GM20000 (cell line): ENCODE data around the gene MYADML2.

Experiments
- DNase-seq: peaks from one replicate; pipeline ENCODE4 v3.0.0; 2012; ENCODE audit warnings: low spot score
- TF ChIP-seq, protein P1 (sequence below): IDR thresholded peaks from 2 replicates; pipeline ENCODE4 v1.5.1; 2012; ENCODE audit warnings: mild to moderate bottlenecking, control low read depth; ENCODE audit errors: extremely low read depth, missing control alignments

The MYADML2 gene

GRCh38 chr17:81900181-81900820 is 46.7 kb downstream of the MYADML2 start:
- TF ChIP-seq, protein P1, sequence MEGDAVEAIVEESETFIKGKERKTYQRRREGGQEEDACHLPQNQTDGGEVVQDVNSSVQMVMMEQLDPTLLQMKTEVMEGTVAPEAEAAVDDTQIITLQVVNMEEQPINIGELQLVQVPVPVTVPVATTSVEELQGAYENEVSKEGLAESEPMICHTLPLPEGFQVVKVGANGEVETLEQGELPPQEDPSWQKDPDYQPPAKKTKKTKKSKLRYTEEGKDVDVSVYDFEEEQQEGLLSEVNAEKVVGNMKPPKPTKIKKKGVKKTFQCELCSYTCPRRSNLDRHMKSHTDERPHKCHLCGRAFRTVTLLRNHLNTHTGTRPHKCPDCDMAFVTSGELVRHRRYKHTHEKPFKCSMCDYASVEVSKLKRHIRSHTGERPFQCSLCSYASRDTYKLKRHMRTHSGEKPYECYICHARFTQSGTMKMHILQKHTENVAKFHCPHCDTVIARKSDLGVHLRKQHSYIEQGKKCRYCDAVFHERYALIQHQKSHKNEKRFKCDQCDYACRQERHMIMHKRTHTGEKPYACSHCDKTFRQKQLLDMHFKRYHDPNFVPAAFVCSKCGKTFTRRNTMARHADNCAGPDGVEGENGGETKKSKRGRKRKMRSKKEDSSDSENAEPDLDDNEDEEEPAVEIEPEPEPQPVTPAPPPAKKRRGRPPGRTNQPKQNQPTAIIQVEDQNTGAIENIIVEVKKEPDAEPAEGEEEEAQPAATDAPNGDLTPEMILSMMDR, result no peak
- no peak for DNase-seq

GRCh38 chr17:81899514-81900166 is 47.4 kb downstream of the MYADML2 start:
- TF ChIP-seq, protein P1, result no peak
- DNase-seq, result no peak

GRCh38 chr17:81898885-81899284 is 48.1 kb downstream of the MYADML2 start:
- TF ChIP-seq, protein P1, result no peak
- no peak for DNase-seq

DNA sequence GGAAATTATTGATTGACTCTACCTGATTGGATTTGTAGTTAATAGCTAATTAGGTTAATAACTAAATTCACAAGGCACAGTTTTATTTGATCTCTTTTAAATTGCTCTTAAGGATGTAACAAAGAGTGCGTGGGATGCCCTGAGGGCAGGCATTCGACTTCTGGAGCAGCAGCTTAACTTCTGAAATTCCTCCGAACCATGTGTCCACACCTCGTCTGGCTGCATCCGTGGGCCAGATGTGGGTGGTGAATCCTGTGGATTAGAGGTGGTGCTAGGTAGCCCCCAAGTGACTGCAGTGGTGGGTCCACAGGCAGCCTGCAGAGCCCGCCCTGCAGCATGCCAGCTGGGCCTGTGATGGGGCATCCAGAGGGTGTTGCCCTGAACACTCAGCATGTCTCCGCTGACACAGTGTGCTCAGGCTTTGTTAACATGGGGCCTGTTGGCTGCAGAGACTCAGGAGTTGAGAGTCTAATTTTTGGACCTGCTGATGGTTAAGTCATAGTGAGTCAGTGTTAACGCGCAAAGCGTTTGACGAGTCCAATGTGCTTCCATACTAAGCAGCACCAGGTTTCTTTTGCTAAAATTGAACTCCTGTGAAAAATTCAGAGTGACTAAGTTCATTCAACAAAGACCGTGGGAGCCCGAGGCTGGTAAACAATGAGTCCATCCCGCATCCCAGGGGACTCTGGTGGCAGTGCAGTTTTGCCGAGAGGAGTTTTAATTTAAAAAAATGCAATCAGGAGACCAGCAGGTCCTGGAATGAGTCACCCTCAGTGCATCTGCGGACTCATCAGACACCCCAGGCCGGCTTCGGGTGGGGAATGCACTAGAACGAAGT is 48.8 kb downstream of the MYADML2 start:
- DNase-seq, result no peak
- TF ChIP-seq, protein P1, result no peak

DNA sequence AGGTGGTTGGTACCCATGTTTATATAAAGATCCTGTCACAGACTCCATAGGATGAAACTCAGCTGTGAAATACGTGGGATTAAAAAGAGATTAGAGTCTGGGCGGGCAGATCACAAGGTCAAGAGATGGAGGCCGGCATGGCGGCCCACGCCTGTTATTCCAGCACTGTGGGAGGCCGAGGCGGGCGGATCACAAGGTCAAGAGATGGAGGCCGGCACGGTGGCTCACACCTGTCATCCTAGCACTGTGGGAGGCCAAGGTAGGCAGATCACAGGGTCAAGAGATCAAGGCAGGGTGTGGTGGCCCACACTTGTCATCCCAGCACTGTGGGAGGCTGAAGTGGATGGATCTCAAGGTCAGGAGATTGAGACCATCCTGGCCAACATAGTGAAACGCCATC is 51.6 kb downstream of the MYADML2 start:
- no peak for DNase-seq
- TF ChIP-seq, protein P1, result no peak

DNA sequence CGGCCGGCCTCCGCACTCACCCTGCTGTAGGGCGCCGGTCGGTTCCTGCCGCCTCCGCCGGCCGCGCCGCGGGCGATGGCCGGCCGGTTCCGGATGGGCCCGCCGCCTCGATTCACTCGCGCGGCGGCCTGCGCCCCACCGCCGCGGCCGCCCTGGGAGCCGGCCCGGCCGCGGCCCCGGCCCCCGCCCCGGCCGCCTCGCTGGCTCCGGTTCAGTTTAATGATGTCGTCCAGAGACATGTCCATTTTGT is 55.8 kb downstream of the MYADML2 start:
- TF ChIP-seq, protein P1, result no peak

More for the DNA sequence above, 55.8 kb downstream of the MYADML2 start:
- no peak for DNase-seq
